GM20000 (cell line): ENCODE results near the gene PRR33.

ENCODE experiments used
- DNase-seq: peaks from one replicate; pipeline ENCODE4 v3.0.0; 2012; ENCODE audit warnings: low spot score
- CTCF ChIP-seq: IDR thresholded peaks from 2 replicates; pipeline ENCODE4 v1.5.1; 2012; ENCODE audit warnings: mild to moderate bottlenecking, control low read depth; ENCODE audit errors: extremely low read depth, missing control alignments

The PRR33 gene

DNA sequence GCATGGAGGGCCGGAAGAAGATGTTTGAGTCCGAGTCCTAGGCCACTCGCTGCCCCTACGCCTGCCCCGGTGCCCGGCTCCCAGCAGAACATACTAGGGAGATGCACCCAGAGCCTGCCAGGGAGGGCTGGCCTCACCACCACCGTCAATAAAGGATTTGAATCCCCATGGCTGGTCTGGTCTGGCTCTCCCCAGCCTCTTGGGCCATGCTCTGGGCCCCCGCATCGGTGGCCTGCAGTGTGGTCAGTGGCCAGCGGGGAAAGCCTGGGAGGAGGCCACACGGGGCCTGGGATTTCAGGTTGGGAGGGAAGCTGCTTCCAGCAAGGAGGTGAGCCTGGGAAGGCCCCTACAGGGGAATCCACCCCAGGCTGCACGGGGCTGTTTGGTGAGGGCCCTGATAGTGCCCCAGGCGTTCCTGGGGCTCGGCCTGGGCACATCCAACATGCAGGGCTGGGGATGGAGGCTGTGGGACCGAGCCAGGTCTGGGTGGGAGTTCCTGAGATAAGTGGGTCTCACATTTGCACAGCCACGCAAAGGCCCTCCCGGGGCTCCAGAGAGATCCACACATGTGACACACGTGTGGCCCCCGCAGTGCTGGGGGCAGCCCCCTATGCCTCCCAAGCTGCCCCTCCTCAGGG, 50.1 kb downstream of the PRR33 start:
- TF ChIP-seq CTCF = no peak
- no peak for DNase-seq

DNA sequence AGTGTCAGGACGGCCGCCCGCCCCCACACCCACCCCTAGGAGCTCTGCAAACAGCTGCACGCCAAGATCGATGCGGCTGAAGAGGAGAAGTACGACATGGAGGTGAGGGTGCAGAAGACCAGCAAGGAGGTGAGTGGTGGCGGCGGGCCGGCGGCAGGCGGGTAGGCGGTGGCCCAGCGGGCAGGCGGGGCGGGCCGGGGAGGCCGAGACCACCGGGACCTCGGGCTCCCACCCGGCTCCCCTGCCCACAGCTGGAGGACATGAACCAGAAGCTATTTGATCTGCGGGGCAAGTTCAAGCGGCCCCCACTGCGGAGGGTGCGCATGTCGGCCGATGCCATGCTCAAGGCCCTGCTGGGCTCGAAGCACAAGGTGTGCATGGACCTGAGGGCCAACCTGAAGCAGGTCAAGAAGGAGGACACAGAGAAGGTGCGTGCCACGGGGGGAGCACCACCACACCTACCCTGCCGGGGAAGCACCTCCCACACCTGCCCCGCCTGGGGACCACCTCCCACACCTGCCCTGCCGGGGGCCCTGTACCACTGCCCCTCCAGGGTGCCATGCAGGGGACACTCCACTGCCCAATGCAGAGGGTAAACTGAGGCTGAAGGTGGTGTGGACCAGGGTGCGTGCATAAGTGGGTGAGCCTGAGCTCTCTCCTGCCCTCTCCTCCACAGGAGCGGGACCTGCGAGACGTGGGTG, 50.8 kb downstream of the PRR33 start:
- no peak for TF ChIP-seq CTCF

DNA sequence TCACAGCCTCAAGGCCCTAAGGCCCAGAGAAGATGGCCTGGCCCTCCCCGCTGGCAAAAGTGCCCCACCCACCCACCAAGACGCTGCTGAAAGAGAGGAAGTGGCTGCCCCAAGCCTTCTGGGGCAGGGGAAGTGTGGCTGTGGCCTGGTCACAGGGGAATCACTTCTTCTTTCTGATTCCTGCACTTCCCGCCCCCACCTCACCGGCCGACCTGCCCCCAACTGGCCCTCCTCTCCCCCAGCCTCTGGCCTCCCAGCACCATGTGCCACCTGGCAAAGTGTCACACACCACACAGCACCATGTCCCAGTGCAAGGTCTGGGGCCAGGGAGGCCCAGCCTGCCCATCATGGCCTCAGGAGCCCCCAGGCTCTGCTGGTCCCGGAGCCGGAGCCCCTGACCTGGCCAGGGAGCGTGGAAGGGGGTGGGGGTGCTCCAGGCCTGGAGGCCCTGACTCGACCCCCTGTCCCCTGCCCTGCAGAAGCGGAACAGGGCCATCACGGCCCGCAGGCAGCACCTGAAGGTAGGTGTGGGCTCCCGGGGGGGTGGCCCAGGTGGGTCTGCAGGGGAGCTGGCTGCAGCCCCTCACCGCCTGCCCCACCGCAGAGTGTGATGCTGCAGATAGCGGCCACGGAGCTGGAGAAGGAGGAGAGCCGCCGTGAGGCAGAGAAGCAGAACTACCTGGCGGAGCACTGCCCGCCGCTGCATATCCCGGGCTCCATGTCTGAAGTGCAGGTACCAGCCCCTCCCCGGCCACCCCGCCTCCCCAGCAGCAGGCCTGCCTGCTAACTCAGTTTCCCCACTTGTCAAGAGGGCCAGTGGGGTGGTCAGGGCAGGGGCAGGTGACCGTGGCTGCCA, 51.5 kb downstream of the PRR33 start:
- no peak for TF ChIP-seq CTCF
- DNase-seq = peak; percentile 87

More for the DNA sequence above, 50.8 kb downstream of the PRR33 start:
- no peak for DNase-seq

GRCh38 chr11:1839204-1839923, 52.3 kb downstream of the PRR33 start:
- no peak for TF ChIP-seq CTCF
- DNase-seq = no peak

DNA sequence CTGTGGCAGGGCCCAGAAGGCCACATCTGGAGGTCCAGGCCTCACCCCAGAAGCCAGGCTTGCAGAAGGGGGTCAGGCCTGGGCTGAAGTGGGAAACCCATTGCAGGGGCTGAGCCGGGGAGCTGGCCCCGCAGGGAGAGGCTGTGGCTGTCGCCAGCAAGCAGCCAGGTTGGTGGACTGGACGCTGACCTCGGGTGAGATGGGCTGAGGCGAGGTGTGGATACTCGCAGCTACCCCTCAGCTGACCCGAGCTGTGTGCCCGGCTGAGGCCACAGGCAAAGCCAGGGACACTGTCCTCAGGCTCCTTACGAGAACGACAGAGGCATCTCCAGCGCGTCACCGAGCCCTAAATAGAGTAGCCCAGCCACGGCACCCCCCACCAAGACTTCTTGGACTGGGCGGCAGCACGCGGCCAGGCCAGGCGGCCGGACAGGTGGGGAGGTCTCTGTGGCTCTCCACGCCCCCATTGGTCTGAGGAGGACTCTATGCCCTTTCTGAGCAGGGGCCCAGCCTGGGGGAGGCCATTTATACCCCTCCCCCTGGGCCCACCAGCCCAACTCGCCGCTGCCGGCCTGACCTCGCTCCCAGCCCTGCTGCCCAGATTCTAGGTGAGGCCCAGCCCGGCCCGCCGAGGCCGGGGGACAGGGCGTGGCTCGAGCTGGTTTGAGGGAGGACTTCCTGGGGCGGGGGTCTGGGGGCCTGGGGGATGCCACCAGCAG, 53.1 kb downstream of the PRR33 start, which contains the start of gene TNNI2:
Gene TNNI2, plus strand, starts transcription at position 556 of the 719 bp plus-strand sequence. CDS start 716 bp downstream, outside the sequence.
- DNase-seq = no peak
- no peak for TF ChIP-seq CTCF
